Panc1 (cell line): ENCODE data around the gene STARD9.

ENCODE experiments used
- CTCF ChIP-seq: fragments of 450-650 bp; IDR thresholded peaks from 2 replicates; pipeline ENCODE4 v1.5.1; 2017; ENCODE audit warnings: mild to moderate bottlenecking
- REST ChIP-seq, 2 experiments: IDR thresholded peaks; 2 replicates each; pipeline ENCODE4 v1.6.1; 2011 to 2012; ENCODE audit warnings: low read depth in 2 of 2, control low read depth in 1 of 2, low read length in 1 of 2, mild to moderate bottlenecking in 1 of 2, moderate library complexity in 1 of 2; ENCODE audit not compliant: insufficient read depth in 1 of 2

DNA sequence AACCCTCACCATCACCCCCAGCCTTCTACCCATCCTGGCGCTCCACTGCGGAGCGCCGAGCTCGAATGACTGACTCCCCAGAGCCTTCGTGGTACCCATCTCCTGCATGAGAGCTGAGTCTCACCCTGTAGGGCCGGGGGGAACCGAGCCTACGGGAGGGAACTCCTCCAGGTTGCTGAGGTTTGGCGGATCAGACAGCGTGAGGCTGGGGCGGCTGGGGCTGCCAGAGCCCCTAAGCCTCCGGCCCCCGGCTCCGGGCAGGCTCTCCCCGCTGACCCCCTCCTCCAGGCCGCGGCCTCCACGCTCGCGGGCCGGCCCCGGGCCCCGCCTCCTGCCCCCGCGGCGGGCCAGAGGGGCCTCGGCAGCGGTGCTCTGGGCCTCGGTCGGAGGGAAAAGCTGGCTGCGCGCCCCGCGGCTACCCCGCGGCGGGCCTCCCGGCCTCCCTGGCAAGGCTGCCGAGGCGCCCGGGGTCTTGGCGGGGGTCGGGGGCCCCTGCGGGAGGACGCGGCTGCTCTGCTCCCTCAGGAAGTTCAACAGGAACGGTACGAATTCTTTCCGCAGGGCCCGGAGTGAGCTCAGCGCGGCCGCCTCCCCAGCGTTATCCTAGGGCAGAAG is 160.9 kb downstream of the STARD9 start:
- TF ChIP-seq CTCF (no peak), REST (IDR thresholded peaks at IDR 0.05; ENCODE audit: insufficient read depth in 1 of 2, low read depth in 2 of 2, low read length in 1 of 2) (no peak)
